Smooth muscle cell (in vitro differentiated cells): Measurements from ENCODE around the gene ISM2. TPM values are rescaled to one million over a fixed set of nuclear protein-coding genes. Genes with fewer than 3 reads are reported as not detected.
"Not testable (repeated sequence)": the region's sequence is repeated elsewhere in the genome, so short reads cannot be mapped to it uniquely, and the experiment has no call there.

Source experiments
- DNase-seq: peaks from one replicate; lab custom pipeline; 2025; ENCODE audit not compliant: unreplicated experiment; lab: John Stamatoyannopoulos, UW
- H2AFZ ChIP-seq: fragments of 200-600 bp; sonication (generic); 2 replicates; pipeline ENCODE4 v1.6.0; 2016; ENCODE audit warnings: antibody characterized with exemption, low read depth, mild to moderate bottlenecking
- H3F3A ChIP-seq: fragments of 200-600 bp; sonication (generic); 2 replicates; pipeline ENCODE4 v1.6.0; 2017; ENCODE audit warnings: antibody characterized with exemption, low read depth
- H3K27ac ChIP-seq: fragments of 200-600 bp; sonication (generic); 2 replicates; pipeline ENCODE4 v1.5.1; 2016; ENCODE audit warnings: low read depth, mild to moderate bottlenecking
- H3K27me3 ChIP-seq: fragments of 200-600 bp; sonication (generic); 2 replicates; pipeline ENCODE4 v1.6.1; 2016; ENCODE audit warnings: low read depth, mild to moderate bottlenecking
- H3K36me3 ChIP-seq: fragments of 200-600 bp; sonication (generic); 2 replicates; pipeline ENCODE4 v1.5.1; 2016; ENCODE audit warnings: low read depth
- H3K4me1 ChIP-seq: fragments of 200-600 bp; sonication (generic); 2 replicates; pipeline ENCODE4 v1.5.1; 2016; ENCODE audit warnings: low read depth
- H3K4me2 ChIP-seq: fragments of 200-600 bp; sonication (generic); 2 replicates; pipeline ENCODE4 v1.6.0; 2016; ENCODE audit warnings: mild to moderate bottlenecking
- H3K4me3 ChIP-seq: fragments of 200-600 bp; sonication (generic); 2 replicates; pipeline ENCODE4 v1.5.1; 2016; ENCODE audit warnings: mild to moderate bottlenecking
- H3K79me2 ChIP-seq: fragments of 200-600 bp; sonication (generic); 2 replicates; pipeline ENCODE4 v1.6.0; 2016; ENCODE audit warnings: low read depth, mild to moderate bottlenecking
- H3K9ac ChIP-seq: fragments of 200-600 bp; sonication (generic); 2 replicates; pipeline ENCODE4 v1.6.0; 2016; ENCODE audit warnings: low read depth
- H3K9me3 ChIP-seq: fragments of 200-600 bp; sonication (generic); replicated peaks from 2 replicates; pipeline ENCODE4 v1.5.1; 2016; ENCODE audit warnings: low read depth
- H4K20me1 ChIP-seq: fragments of 200-600 bp; sonication (generic); 2 replicates; pipeline ENCODE4 v1.6.0; 2016; ENCODE audit warnings: low read depth
- WGBS: methylation state at CpG from one replicate; pipeline ENCODE4 v1.1.7; 2016; ENCODE audit warnings: low lambda C conversion rate; 5-methylcytosine and 5-hydroxymethylcytosine counted together
- polyA plus RNA-seq: library from polyadenylated mRNA; unstranded; fragments of >200 nt; fragmentation: Nextera tagmentation; extraction: Ambion mirVana; gene quantifications from 2 replicates; pipeline ENCODE4 v1.2.1, GENCODE V29; 2016
- total RNA-seq: library from RNA; depleted of rRNA; stranded (reverse); fragments of >200 nt; gene quantifications from 2 replicates; pipeline ENCODE4 v1.2.3, GENCODE V29; 2014
- TF ChIP-seq, protein P1 (sequence below): fragments of 200-600 bp; sonication (generic); IDR thresholded peaks from 2 replicates; pipeline ENCODE4 v1.5.1; 2017; ENCODE audit warnings: borderline replicate concordance, mild to moderate bottlenecking, antibody characterized with exemption; ENCODE audit not compliant: insufficient read depth, poor library complexity, severe bottlenecking

ISM2 gene
- total and polyA plus RNA-seq, 2 experiments from 2014 or later = 0.78 to 2.7 TPM

DNA sequence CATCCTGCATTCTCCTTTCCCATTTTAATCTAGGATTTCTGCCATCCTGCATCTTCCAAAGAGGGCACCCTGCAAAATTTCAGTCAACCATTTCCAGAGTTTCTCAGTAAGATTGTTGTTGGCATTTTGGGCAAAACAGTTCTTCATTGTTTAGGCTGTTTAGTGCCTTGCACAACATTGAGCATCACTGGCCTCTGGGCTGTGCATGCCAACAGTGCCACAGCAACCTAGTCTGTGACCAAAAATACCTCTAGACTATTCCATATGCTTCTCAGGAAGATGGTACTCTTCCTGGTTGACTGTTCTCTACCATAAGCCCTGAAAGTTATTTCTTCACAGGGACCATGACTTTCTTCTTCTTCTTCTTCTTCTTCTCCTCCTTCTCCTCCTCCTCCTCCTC is 32.5 kb upstream of the ISM2 start:
- H3K27me3 ChIP-seq = no peaks in the 10 kb centered on the region
- no peak overlapping the region for H3K9ac ChIP-seq
- H3K4me2 ChIP-seq = no peak overlapping the region
- no peaks in the 10 kb centered on the region for H4K20me1 ChIP-seq
- TF ChIP-seq, protein P1, sequence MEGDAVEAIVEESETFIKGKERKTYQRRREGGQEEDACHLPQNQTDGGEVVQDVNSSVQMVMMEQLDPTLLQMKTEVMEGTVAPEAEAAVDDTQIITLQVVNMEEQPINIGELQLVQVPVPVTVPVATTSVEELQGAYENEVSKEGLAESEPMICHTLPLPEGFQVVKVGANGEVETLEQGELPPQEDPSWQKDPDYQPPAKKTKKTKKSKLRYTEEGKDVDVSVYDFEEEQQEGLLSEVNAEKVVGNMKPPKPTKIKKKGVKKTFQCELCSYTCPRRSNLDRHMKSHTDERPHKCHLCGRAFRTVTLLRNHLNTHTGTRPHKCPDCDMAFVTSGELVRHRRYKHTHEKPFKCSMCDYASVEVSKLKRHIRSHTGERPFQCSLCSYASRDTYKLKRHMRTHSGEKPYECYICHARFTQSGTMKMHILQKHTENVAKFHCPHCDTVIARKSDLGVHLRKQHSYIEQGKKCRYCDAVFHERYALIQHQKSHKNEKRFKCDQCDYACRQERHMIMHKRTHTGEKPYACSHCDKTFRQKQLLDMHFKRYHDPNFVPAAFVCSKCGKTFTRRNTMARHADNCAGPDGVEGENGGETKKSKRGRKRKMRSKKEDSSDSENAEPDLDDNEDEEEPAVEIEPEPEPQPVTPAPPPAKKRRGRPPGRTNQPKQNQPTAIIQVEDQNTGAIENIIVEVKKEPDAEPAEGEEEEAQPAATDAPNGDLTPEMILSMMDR = no peak
- H2AFZ ChIP-seq = no peak overlapping the region
- H3K4me1 ChIP-seq = no peaks in the 10 kb centered on the region
- no peaks in the 10 kb centered on the region for H3K9me3 ChIP-seq
- H3K4me3 ChIP-seq = no peak overlapping the region
- H3K36me3 ChIP-seq = no peaks in the 10 kb centered on the region
- no peaks in the 10 kb centered on the region for H3K79me2 ChIP-seq
- no peak overlapping the region for H3K27ac ChIP-seq
- no peak for DNase-seq
- no peaks in the 10 kb centered on the region for H3F3A ChIP-seq

DNA sequence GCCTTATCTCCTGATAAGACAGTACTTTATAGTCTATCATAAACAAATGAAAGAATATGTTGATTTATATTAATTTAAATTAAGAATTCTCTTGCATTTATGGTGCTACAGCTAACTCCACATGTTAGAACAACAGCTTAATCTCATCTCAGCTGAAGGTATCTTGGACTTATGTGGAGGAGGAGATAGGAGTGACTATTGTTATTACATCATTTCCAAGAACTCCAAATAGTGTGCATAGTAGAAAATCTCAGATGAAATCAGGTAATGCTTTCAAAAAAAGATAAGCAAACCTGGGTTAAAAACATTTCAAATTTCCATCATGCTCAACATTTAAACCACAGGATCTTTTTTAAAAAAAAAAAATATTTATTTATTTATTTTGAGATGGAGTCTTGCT is 31.3 kb upstream of the ISM2 start:
- no peak overlapping the region for H3K27ac ChIP-seq
- H3K4me1 ChIP-seq = no peaks in the 10 kb centered on the region
- no peaks in the 10 kb centered on the region for H3K79me2 ChIP-seq

DNA sequence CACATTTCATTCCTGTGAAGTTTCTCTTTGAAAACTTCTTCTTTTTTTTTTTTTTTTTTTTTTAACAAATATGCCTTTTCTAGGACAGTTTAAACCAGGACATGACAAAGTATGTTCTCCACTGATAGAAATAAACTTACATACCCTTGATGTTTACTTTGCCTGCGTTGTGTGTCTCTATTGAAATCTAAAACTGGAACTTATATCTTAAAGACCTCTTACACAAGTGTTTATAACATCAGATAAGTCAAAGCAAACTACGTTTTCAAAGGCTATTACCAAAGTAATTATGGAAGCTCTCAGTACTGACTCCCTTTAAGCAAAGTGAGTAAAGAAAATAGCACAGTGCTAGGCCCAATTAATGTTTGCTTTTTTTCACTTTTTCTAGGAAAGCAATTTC is 30.6 kb upstream of the ISM2 start:
- H3F3A ChIP-seq = no peaks in the 10 kb centered on the region
- TF ChIP-seq, protein P1 = no peak
- H3K9ac ChIP-seq = no peak overlapping the region
- H3K27me3 ChIP-seq = no peaks in the 10 kb centered on the region
- WGBS = 30% methylated on average over 2 of the region's 2 CpGs
- no peaks in the 10 kb centered on the region for H3K9me3 ChIP-seq
- peaks cover 11% of the 10 kb centered on the region for H4K20me1 ChIP-seq
- H3K36me3 ChIP-seq = no peaks in the 10 kb centered on the region
- DNase-seq = no peak
- no peaks in the 10 kb centered on the region for H3K4me1 ChIP-seq
- H3K27ac ChIP-seq = no peak overlapping the region
- no peak overlapping the region for H3K4me3 ChIP-seq
- no peaks in the 10 kb centered on the region for H3K79me2 ChIP-seq
- H2AFZ ChIP-seq = no peak overlapping the region
- no peak overlapping the region for H3K4me2 ChIP-seq

More for the DNA sequence above, 31.3 kb upstream of the ISM2 start:
- no peaks in the 10 kb centered on the region for H3K27me3 ChIP-seq
- H3F3A ChIP-seq = no peaks in the 10 kb centered on the region
- no peak for DNase-seq
- no peak overlapping the region for H3K9ac ChIP-seq
- no peaks in the 10 kb centered on the region for H3K36me3 ChIP-seq
- H3K4me2 ChIP-seq = no peak overlapping the region
- H3K9me3 ChIP-seq = no peaks in the 10 kb centered on the region
- no peak overlapping the region for H2AFZ ChIP-seq
- peaks cover 4% of the 10 kb centered on the region for H4K20me1 ChIP-seq
- TF ChIP-seq, protein P1 = no peak
- H3K4me3 ChIP-seq = no peak overlapping the region

DNA sequence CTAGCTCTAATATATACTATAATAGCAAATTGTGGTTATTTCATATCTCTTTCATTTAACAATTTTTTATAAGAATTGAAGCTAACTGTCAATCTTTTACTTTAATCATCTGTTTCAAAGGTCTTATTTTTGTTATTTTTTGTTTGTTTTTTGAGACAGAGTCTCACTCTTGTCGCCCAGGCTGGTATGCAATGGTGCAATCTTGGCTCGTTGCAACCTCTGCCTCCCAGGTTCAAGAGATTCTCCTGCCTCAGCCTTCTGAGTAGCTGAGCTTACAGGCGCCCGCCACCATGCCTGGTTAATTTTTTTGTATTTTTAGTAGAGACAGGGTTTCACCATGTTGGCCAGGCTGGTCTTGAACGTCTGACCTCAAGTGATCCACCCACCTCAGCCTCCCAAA is 30.1 kb upstream of the ISM2 start:
- not testable (repeated sequence) for DNase-seq, H2AFZ ChIP-seq, H3K27ac ChIP-seq

More for the DNA sequence above, 30.1 kb upstream of the ISM2 start:
- H3K36me3 ChIP-seq, H3K4me3 ChIP-seq, H3K4me1 ChIP-seq, H3K4me2 ChIP-seq, H3K9me3 ChIP-seq, H3K27me3 ChIP-seq, H3F3A ChIP-seq, H3K79me2 ChIP-seq, H3K9ac ChIP-seq: not testable (repeated sequence)
- 81% methylated on average over 5 of the region's 5 CpGs for WGBS
- H4K20me1 ChIP-seq = peaks cover 11% of the 10 kb centered on the region
